ENCODE data around the gene R3HDM2.

Gene R3HDM2

DNA sequence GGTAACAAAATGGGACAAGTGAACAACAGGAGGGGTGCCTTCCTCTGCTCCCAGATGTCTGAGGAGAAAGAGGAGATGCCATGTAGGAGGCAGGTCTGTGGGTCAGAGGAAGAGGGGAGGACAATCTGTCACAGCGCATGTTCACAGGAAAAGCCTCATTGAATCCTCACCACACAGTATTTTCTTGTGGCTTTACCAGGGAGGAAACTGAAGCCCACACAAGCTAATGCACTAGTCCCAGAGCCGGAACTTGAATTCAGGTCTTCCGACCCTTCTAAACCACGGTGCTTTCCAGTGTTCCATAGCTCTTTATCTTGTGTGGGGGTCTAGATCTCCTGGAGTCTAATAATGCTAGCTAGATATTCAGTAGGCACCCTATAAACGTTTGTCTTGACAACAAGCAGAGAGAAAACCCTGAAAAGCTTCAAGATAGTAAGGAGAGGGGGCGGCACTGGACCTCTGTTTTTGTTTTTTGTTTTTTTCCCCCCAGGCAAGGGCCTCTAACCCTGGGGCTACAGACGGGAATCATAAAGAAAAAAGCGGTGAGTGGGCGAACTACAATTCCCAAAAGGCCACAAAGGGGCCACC is 201.7 kb downstream of the R3HDM2 start:
- DNase-seq (ENCODE audit: low read depth): no peak

DNA sequence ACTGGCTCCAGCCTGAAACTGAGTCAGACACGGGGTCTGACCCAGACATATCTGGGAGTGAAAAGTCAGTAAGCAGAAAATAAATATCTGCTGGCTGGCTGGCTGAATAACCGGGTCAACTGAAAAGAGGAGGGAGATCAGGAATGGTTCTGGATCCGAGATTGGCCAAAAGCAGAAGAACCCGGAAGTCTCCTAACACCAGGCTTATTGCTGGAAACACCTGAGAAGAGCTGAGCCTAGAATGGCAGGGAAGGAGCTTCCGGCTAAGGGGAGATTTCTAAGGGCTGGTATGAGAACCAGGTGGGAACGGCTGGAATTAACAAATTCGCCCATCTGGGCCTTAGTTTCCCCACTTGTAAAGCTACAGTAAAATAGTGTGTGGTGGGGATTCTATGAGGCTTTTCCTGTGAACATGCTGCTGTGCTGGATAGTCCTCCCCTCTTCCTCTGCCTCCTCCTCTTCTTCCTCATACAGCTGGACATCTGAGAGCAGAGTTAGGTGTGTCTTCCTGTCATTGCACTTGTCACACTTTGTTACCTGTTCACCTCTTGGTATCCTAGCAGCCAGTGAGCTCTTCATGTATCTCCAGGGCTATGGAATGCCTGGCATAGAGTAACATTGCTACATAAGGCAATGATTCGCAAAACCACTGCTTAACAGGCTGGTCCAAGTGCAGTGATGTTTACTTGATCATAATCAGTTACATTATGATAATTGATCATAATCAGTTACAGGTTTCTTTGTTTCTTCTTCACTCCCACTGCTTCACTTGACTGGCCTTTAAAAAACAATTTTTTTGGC is 203.3 kb downstream of the R3HDM2 start:
- no peak for DNase-seq (ENCODE audit: low read depth)

DNA sequence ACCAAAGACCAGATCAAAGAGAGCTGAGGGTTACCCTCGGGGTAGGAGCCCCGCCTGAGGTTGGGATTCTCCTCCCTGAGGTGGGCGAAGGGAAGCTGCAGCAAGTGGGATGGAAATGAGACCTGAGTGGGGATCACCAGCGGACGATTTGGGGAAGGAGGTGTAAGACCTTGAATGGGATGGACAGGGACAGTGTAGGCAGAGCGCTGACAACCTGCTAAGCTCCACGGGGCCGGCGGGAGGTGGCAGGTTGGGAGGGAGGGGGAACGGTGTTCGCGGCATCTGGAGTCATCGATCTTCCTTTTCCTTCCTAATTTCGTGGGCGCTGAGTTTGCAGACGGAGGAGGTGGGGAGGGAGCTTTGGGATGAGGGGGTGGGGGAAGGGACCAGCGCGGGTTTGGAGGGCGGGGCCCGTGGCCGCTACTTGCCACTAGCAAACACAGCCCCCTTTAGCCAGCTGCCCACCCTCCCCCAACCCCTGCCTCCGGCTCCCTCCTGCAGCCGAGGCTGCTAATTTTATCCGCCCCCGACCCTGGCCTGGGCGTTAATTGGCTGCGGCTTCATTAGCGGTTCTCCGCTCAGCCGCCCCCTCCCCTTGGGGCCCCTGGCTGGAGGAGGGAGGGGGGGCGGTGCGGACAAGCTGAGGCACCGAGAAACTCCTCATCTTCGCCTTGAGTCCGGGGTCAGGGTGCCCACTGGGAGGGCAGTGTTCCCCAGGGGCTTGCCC is 204.1 kb downstream of the R3HDM2 start:
- DNase-seq (ENCODE audit: low read depth): no peak

DNA sequence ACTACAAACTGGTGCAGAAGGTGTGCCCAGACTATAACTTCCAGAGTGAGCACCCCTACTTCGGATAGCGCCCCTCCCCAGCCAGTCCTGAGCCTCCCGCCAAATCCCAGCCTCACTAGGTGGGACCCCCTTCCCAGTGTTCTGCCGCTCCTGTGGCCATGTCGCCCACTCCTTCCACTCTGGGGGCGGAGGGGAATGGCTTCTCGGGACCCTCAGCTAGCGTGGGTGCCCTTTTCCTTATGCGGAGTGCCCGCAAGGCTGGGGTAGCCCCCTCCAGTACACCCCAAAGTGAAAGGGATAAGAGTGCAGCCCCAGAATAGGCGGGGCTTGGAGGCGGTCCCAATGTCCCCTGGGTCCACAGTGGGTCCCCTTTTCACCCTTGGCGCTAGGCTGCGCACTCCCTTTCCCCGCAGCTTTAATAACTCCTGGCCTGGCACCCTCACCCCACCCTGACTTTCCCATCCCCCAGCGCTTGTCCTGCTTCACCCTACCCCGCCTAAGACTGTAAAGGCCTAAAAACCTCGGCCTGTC is 205.1 kb downstream of the R3HDM2 start:
- DNase-seq (ENCODE audit: low read depth): no peak

DNA sequence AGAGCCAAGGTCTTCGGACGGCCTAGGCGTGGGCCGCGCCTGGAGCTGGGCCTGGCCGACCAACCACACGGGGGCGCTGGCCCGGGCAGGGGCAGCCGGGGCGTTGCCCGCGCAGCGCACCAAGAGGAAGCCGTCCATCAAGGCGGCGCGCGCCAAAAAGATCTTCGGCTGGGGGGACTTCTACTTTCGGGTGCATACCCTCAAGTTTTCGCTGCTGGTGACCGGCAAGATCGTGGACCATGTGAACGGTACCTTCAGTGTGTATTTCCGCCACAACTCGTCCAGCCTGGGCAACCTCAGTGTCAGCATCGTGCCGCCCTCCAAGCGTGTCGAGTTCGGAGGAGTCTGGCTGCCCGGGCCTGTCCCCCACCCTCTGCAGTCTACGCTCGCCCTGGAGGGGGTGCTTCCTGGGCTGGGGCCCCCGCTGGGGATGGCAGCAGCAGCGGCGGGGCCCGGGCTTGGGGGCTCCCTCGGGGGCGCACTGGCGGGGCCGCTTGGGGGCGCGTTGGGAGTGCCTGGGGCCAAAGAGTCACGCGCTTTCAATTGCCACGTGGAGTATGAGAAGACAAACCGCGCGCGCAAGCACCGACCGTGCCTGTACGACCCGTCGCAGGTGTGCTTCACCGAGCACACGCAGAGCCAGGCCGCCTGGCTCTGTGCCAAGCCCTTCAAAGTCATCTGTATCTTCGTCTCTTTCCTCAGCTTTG is 205.7 kb downstream of the R3HDM2 start:
- no peak for DNase-seq (ENCODE audit: low read depth)

DNA sequence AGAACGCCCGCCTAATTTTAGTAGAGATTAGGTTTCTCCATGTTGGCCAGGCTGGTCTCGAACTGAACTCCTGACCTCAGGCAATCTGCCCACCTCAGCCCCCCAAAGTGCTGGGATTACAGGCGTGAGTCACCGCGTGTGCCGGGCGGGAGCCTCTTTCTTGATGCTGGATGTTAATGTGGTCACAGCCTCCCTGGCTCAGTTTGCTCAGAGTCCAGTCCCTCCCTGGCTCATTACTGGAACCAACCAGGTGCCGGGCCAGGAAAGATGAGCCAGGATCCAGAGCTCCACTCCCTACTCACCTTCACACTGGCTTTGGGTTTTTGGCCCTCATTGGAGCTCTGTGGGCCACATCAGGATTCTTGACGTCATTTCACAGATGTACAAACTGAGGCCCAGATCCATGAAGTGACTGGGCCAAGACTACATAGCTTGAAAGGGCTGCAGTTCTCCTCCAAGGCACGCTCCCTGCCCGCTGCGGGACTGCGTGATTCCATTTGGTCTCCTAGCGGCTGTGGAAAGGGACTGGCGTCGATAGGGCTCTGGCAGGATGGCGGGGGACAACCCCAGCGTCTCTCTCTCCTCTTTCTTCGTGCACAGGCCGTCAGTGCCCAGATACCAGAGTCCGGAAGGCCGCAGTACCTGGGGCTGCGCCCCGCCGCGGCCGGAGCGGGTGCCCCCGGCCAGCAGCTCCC is 206.4 kb downstream of the R3HDM2 start:
- DNase-seq (ENCODE audit: low read depth): no peak

DNA sequence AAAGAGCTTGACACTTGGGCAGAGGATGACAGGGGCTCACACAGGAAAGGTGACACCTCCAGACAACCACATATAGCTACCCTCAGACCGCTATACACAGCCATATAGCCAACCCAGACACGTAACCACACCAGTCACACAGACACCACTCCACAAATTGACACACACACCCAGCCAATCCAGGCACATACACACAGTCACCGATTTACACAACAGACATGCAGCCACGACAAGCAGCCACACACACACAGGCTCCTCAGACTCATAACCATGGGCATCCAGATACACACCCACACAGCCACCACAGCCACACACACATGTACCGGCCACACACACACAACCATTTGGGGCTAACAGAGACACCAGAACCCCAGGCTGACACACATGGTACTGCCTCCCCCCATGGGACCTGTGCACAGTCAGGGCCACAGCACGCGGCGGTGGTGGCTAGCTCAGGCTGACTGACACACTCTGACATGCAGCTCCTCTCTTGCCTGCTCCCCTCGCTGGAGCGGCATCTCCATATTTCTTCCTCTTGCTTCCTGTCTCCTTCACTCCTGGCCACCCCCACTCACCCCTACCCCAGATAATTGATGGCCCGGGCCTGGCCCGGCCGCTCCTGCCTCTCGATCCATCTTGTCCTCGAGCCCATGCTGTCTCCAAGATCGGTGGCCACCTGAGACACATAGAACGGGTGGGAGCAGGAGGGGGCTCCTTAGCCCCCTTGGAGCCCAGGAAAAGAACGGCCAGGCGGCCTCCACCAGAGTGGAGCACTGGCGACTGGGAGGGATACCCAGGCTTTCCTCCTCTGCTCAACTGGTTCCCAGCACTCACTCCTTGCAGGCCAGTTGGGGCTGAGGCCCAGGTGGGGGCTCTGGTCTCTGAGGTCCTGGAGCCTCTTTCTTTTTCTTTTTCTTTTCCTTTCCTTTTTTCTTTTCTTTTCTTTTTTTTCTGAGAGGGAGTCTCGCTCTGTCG is 207.4 kb downstream of the R3HDM2 start:
- no peak for DNase-seq (ENCODE audit: low read depth)

DNA sequence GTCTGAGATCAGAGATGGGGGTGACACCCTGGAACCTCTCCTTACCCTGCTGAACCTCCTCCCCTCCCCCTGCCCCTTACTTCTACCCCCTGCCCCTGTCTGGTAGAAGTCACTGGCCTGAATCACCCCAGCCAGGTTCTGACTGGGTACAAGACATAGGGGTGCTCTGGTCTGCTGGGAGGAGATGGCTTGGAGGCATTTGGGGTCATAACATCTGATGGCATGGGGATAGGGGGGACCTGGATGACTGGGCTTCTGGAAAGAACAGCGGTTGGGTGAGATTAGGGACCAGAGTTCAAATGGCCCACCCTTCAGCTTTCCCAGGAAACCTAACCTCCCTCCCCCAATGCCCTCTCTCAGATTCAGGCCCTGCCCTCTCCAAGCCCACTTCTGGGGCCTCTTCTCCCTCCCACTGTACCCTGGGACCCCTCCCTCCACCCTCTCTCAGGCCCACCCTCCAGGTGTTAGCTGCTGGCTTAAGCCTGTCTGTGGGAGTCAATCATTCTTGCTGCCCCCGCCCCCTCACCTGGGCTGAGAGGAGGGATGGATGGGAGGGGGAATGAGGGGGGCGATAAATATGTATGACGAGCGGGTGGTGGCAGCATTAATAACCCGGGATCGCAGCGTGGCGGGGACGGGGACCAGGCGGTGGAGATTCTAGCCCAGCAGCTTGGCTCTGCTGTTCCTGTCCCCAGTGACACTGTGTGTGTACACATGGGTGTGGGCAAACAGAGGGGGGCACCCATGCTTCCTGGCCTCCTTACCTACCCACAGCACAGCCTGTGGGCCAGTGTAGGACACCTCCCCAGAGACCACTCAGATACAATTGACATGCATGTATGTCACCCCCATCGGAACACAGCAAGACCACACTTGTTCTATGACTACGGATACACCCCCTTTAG is 208.3 kb downstream of the R3HDM2 start:
- no peak for DNase-seq (ENCODE audit: low read depth)

DNA sequence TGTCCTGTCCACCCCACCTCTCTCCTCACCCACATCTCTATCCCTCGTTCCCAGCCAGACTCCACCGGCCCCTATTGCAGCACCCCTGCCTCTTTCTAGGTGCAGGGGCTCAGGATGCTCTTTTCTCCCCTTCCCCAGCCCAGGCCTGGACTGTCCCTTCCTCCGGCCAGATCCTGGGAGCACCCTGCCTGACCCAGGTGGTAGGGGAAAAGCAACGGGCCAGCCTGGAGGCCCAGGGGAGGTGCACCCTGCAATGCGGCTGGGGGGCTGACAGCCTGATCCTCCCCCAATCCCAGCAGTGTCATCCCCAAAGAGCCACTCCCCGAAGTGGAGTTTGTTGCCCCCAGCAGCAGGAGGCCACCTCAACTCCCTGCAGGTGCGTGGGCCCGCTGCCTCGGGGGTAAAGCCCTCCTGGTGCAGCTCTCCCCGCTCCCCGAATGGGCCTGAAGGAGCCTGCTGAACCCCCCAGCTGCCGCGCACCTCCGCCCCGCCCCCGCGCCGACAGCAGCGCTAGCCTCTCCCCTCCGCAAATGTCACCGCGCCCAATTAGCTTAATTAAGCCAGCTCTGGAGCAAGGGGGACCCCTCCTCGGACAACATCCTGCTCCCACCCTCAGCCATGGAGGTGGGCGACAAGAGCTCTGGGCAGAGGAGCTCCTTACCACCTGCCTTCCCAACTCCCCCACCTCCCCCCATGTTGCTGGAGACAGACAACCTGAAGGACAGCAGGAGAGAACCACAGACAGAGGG is 209.5 kb downstream of the R3HDM2 start:
- no peak for DNase-seq (ENCODE audit: low read depth)

DNA sequence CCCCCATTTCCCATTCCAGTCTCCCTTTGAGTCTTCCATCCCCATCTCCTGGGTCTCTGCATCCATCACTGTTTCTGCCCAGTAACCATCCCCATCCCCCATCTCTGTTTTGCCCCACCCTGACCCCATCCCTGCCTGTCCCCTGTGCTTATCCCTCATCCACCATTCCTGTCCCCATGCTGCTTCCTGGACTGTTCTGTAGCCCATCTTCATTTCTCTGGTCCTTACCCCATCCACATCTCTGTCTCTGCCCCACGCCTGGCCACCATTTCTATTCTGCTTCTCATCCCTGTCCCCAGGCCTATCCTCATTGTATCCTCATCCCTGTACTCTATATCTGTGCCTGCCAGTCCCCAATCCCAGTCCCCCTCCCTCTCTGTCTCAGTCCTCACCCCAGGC is 210.1 kb downstream of the R3HDM2 start:
- DNase-seq (ENCODE audit: low read depth): no peak

DNA sequence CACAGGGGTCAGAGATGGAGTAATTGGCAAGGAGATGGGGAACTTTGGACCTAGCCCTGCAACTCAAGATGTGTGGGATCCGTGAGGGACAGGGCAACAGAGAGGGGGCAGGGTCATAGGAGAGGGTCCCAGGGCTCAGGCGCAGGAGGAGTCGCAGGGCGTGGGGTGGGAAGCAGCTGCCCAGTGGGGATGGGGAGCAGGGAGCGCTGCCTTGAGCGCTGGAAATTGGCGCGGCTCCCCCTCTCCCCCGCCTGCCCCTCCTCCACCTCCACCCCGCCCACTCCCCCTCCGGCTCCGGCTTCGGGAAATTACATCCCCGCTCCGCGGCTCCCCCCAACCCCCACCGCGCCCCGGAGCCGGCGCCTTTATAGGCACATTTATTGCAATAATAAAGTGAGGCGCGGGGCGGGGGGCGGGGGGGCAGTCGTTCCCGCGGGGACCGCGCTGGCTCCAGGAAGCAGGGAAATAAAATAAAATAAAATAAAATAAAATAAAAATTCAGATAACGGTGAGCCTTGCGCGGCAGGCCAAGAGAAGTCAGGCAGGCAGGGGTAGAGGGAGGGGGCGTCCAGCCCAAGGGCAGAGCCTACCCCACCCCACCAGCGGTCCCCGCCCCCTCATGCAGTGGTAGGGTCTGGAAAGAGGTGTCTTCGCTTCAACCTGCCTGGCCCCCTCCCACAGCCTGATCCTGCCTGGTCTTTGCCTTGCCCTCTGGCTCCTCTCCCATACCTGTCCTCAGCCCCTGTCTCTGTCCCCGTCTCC is 210.7 kb downstream of the R3HDM2 start:
- no peak for DNase-seq (ENCODE audit: low read depth)

DNA sequence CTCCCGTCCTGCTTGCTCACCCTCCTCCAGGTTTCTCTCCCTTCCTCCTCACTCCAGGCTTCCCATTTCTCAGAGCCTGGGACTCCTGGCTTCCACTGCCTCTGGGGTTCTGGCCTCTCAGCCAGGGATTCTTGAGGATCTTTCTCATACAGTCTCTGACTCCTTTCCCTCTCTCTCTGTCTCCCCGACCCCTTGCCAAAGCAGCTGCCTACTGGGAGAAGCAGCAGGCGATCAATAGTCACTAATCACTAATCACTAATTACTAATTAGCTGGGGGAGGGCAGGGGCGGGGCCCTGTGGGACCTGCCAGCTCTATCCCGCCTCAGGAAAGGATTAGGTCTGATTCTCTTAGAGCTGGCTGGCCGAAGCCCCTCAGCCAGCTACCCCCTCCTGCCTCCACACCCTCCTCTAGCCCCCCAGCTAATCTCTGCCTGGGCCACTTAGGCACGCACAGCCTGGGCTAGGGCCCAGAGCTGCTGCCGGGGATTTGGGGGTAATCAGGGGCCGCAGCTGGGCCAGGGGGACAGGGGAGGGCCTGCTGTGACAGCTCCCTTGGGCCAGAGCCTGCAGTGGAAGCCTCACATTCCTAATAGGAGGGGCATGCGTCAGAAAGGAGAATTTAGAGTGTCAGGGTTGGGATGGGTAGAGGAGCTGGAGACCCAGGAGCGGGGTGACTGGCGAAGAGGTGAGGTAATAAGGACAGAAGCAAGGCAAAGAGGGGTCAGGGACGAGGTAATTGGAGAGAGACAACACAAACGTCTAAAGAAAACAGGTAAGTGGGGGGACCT is 211.4 kb downstream of the R3HDM2 start:
- DNase-seq (ENCODE audit: low read depth): no peak

DNA sequence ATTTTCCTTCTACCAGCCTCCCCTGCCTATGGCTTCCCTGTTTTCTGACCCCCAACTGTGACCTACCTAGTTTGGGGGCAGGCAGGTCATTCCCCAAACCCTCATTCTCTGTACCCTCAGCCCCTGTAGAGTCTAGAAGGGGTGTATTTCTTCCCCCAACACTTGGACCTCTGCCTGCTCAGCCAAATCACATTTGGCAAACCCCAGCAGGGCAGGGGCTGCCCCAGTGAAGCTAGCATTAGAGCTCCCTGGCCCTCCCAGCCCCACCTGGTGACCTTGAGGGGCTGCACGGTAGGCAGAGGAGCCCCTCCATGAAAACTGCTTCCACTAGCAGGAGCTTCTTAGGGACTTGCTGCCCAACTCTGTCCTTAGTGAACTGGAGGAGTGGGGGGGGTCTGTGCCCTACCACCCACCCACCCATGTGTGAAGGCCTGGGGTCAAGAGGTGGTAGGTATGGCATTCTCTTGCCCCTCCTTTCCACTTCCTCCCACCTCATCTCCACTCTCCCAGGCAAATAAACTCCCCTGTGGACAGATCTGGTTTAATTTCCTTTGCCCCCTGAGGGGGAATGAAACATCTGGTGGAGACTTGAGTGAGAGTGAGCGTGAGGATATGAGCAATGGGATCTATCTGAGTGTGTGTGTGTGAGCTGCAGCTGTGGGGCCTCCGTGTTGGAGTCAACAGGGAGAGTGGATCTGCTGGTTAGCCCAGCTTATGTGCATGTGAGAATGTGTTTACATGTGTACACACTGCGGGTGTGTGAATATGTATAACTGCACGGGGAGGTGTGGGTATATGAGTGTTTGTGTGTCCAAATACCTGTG is 212.6 kb downstream of the R3HDM2 start:
- DNase-seq (ENCODE audit: low read depth): no peak

DNA sequence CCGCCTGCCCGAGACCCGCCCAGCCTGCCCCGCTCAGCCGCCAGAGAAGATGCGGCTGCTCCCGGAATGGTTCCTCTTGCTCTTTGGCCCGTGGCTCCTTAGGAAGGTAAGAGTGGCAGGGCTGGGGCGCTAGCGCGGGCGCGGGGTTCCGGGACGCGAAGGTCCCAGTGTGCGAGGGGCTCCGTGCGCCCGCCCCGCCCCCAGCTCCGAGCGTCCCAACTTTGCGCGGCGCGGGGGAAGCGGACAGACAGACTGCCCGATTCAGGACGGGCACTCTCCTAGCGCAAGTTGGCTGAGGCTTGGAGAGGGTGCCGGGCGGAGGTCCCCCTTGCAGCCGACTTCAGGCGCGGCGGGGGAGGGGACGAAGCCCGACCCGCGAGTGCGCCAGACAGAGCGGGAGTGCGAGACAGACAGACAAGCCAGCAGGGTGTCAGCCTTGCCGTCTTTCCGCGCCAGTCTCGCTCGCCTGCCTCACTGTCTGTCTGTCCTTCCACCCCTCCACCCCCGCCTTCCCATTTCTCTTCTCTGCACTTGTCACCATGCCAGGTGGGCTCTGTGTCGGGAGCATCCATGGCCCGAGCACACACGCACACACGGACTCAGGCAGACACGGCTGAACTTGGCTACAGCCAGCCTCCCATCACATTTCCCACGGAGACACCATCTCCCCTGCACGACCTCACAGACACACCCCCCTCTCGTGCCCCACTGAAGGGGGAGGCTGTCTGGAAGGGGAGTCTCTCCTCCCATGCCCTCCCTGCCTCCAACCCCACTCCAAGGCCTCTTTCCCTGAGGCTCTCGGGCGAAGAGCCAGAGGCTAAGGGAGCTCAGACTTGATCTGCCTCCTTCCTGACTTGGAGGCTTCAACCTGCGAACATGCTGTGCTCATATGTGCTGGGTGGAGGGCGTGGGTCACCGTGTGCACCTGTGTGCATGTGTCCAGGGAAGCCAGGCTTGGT is 213.6 kb downstream of the R3HDM2 start:
- DNase-seq (ENCODE audit: low read depth): no peak

Data from HS-27A (cell line).